Psoas muscle (tissue), 8 donors: ENCODE data around the gene DZANK1. TPM values are rescaled to one million over a fixed set of nuclear protein-coding genes. Genes with fewer than 3 reads are reported as not detected.
"Not testable (repeated sequence)": the region's sequence is repeated elsewhere in the genome, so short reads cannot be mapped to it uniquely, and the experiment has no call there.

Experiments used
- ATAC-seq, 4 donors: fragments of 200-7000 bp; cut with Tn5 transposase; one replicate each; pipeline ENCODE4 v1.9.1; 2020; ENCODE audit warnings: moderate library complexity in 3 of 4, mild to moderate bottlenecking in 2 of 4
- DNase-seq, 2 donors: peaks; one replicate each; pipeline ENCODE4 v3.0.0-alpha.2; 2020
- H3K27ac ChIP-seq: fragments of 200-600 bp; one replicate; pipeline ENCODE4 v1.8.0; 2022
- H3K27me3 ChIP-seq, 3 donors: fragments of 200-600 bp in 1 of 3; one replicate each; pipeline versions ENCODE4 v1.6.1 to v1.8.0; 2013 to 2022; ENCODE audit warnings: low read length in 2 of 3, mild to moderate bottlenecking in 2 of 3, moderate library complexity in 1 of 3; ENCODE audit not compliant: insufficient read depth in 3 of 3
- H3K36me3 ChIP-seq, 2 donors: fragments of 200-600 bp in 1 of 2; one replicate each; pipeline versions ENCODE4 v1.6.1 to v1.8.0; 2013 to 2022; ENCODE audit warnings: low read depth in 1 of 2, mild to moderate bottlenecking in 1 of 2, moderate library complexity in 1 of 2; ENCODE audit not compliant: insufficient read depth in 1 of 2
- H3K4me1 ChIP-seq: fragments of 200-600 bp; one replicate; pipeline ENCODE4 v1.8.0; 2022
- H3K4me3 ChIP-seq: fragments of 200-600 bp; one replicate; pipeline ENCODE4 v1.8.0; 2022; ENCODE audit warnings: mild to moderate bottlenecking
- H3K9me3 ChIP-seq: fragments of 200-600 bp; one replicate; pipeline ENCODE4 v1.8.0; 2022
- CTCF ChIP-seq: fragments of 200-600 bp; IDR thresholded peaks from one replicate; pipeline ENCODE4 v1.8.0; 2022; ENCODE audit warnings: antibody characterized with exemption
- WGBS, 3 donors: extraction: QIAGEN DNeasy Blood & Tissue Kit; methylation state at CpG; one replicate each; pipeline versions ENCODE4 v1.1.6 to v1.1.7; 2013; 5-methylcytosine and 5-hydroxymethylcytosine counted together
- intact Hi-C, 2 donors: fragments of 100-400 bp; cut with DNase I; formaldehyde crosslinking; loops; one replicate each; pipeline versions ENCODE4 v1.11.0 to v1.14.2; 2022
- polyA plus RNA-seq, 3 donors: library from polyadenylated mRNA; stranded (reverse); fragments of 200-250 nt; gene quantifications; one replicate each; pipeline ENCODE4 v1.2.3, GENCODE V29; 2013
- total RNA-seq, 4 donors: library from RNA; stranded (reverse); fragmentation: NEBNext Ultra II Directional in 2 of 4; extraction: Animal tissue kit (Norgen Biotek cat#: 25700) in 2 of 4; gene quantifications; one replicate each; pipeline versions ENCODE4 v1.2.1 to v1.2.4, GENCODE V29; 2021 to 2023
- donor health status: healthy with polysubstance abuse.
- donor health status: DM: no; HTN: no; CAD: no; lungs with moderate emphysema.
- donor health status: Bipolar disorder and iron deficiency.
- donor health status: healthy.
- donor health status: DM: yes; HTN: yes; CAD: no.
- donor health status: DM: no; HTN: no; CAD: no.
- donor health status: DM: no; HTN: no; CAD: no.
- donor health status: DM: yes; HTN: yes; CAD: no.

DZANK1 gene
- total and polyA plus RNA-seq, 7 donors, result 0.25 to 0.96 (median 0.47) TPM

DNA sequence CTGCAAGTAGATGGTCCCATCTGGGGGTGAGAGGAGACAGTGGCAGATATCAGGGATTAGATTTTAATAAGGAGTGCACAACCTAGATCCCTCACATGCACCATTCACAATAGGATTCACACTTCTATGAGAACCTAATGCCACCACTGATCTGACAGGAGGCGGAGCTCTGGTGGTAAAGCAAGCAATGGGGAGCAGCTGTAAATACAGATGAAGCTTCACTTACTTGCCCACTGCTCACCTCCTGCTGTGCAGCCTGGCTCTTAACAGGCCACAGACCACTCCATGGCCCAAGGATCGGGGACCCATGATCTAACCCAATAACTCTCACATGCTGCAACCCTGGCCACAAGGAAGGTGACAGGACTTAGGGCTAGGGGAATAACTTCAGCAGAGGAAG, 103.1 kb downstream of the DZANK1 start:
- 78 to 88% (median 87%) methylated on average over 2 of the region's 2 CpGs for WGBS, 3 donors
- Histone ChIP-seq H3K27me3 (no peaks in the 10 kb centered on the region), H3K36me3 (no peaks in the 10 kb centered on the region), H3K9me3 (no peaks in the 10 kb centered on the region), H3K4me3 (no peak overlapping the region), H3K27ac (no peak overlapping the region), H3K4me1 (no peaks in the 10 kb centered on the region)
- no peak for TF ChIP-seq CTCF
- intact Hi-C loops, result no loop called here
- ATAC-seq, result no peak
- DNase-seq, result no peak

DNA sequence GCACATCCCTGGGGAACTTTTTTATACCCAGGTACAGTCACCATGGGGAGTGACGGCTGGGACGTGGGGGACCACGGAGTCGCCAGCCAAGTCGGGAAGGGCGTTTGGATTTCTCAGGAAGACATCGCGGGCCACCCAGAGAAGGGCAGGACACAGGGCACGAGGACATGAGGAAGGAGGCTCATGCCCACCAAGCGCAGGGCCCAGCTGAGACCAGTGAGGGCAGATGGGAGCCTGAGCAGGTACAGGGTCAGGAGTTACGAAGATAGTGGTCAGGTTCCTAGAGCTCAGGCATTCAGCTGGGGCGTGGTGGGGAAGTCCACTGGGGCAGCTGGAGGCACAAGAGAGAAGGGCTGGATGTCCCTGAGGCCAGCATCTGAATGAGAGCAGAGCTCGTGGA, 103.9 kb downstream of the DZANK1 start:
- Histone ChIP-seq H3K27ac (no peak overlapping the region), H3K4me1 (no peaks in the 10 kb centered on the region), H3K27me3 (no peaks in the 10 kb centered on the region), H3K36me3 (no peaks in the 10 kb centered on the region), H3K4me3 (no peak overlapping the region), H3K9me3 (no peaks in the 10 kb centered on the region)
- 87 to 88% (median 87%) methylated on average over 13 of the region's 13 CpGs for WGBS, 3 donors
- no peak for DNase-seq
- TF ChIP-seq CTCF, result no peak
- no peak for ATAC-seq
- intact Hi-C loops, result no loop called here

DNA sequence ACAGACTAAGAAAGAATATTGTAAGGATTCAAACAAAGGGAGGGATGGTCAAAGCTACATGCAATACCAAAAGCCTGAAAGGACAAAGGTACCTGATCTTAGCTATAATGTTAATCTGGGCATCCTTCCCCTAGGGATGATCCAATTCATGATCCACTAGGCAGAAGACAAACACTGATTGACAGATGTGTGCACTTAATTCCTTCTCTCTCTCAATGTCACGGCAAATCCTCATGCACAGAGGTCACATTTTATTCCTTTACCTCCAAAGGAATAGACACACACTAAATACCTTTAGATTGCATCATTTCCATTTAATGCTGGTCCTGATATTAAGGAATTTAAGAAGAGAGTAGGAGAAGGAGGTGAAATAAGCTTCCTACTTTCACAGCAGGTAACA, 105.2 kb downstream of the DZANK1 start:
- ATAC-seq (no peak), DNase-seq (no peak)
- Histone ChIP-seq H3K27ac (no peak overlapping the region), H3K4me1 (no peaks in the 10 kb centered on the region), H3K9me3 (no peaks in the 10 kb centered on the region), H3K36me3 (no peaks in the 10 kb centered on the region), H3K4me3 (no peak overlapping the region), H3K27me3 (no peaks in the 10 kb centered on the region)
- intact Hi-C loops, result no loop called here
- WGBS, 3 donors, result 50 to 72% (median 64%) methylated on average over 1 of the region's 1 CpG
- no peak for TF ChIP-seq CTCF

GRCh38 chr20:18360635-18361034, 106.2 kb downstream of the DZANK1 start:
- ATAC-seq (no peak), DNase-seq (no peak)
- Histone ChIP-seq H3K9me3 (peaks cover 1% of the 10 kb centered on the region), H3K27ac (no peak overlapping the region), H3K4me1 (no peaks in the 10 kb centered on the region), H3K4me3 (no peak overlapping the region), H3K27me3 (no peaks in the 10 kb centered on the region), H3K36me3 (no peaks in the 10 kb centered on the region)
- no peak for TF ChIP-seq CTCF
- intact Hi-C loops, result no loop called here
- WGBS, 3 donors, result 23 to 35% (median 33%) methylated on average over 1 of the region's 1 CpG

GRCh38 chr20:18359854-18360253, 107.0 kb downstream of the DZANK1 start:
- intact Hi-C loops, result no loop called here
- ATAC-seq (no peak), DNase-seq (no peak)
- no peaks in the 10 kb centered on the region for H3K36me3 ChIP-seq
- WGBS, 3 donors, result 88 to 92% (median 91%) methylated on average over 1 of the region's 1 CpG
- peaks cover 9% of the 10 kb centered on the region for H3K9me3 ChIP-seq
- H3K27me3 ChIP-seq, result no peaks in the 10 kb centered on the region
- no peak for TF ChIP-seq CTCF
- H3K4me3 ChIP-seq, result no peak overlapping the region
- H3K4me1 ChIP-seq, result no peaks in the 10 kb centered on the region
- no peak overlapping the region for H3K27ac ChIP-seq

GRCh38 chr20:18349749-18350148, 117.1 kb downstream of the DZANK1 start:
- 61 to 65% (median 63%) methylated on average over 3 of the region's 3 CpGs for WGBS, 3 donors
- H3K4me1 ChIP-seq, H3K27me3 ChIP-seq, H3K36me3 ChIP-seq, H3K9me3 ChIP-seq, intact Hi-C loops, H3K27ac ChIP-seq, H3K4me3 ChIP-seq, ATAC-seq, DNase-seq: not testable (repeated sequence)
